ENCODE results near the gene LAMB4.

- TF ChIP-seq, protein P1, sequence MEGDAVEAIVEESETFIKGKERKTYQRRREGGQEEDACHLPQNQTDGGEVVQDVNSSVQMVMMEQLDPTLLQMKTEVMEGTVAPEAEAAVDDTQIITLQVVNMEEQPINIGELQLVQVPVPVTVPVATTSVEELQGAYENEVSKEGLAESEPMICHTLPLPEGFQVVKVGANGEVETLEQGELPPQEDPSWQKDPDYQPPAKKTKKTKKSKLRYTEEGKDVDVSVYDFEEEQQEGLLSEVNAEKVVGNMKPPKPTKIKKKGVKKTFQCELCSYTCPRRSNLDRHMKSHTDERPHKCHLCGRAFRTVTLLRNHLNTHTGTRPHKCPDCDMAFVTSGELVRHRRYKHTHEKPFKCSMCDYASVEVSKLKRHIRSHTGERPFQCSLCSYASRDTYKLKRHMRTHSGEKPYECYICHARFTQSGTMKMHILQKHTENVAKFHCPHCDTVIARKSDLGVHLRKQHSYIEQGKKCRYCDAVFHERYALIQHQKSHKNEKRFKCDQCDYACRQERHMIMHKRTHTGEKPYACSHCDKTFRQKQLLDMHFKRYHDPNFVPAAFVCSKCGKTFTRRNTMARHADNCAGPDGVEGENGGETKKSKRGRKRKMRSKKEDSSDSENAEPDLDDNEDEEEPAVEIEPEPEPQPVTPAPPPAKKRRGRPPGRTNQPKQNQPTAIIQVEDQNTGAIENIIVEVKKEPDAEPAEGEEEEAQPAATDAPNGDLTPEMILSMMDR (IDR thresholded peaks at IDR 0.05; ENCODE audit: insufficient read depth, low read length): no peak
- no peak for TF ChIP-seq POLR2AphosphoS5 (IDR thresholded peaks at IDR 0.05; ENCODE audit: low read depth)
Measured at GRCh38 chr7:108156897-108157605, 26.9 kb upstream of the LAMB4 start.
